MM.1S (cell line): ENCODE results near the gene C4orf17.

Experiments
- EZH2 ChIP-seq: fragments of 300-600 bp; sonication (generic); optimal IDR thresholded peaks from 2 replicates; pipeline ENCODE3; 2017; ENCODE audit warnings: low read depth, mild to moderate bottlenecking, antibody characterized with exemption, low read length, mixed read lengths
- TF ChIP-seq, protein P1 (sequence below): fragments of 300-600 bp; sonication (generic); IDR thresholded peaks from 2 replicates; pipeline ENCODE4 v1.5.1; 2016; ENCODE audit warnings: antibody characterized with exemption, low read length, mixed read lengths

DNA sequence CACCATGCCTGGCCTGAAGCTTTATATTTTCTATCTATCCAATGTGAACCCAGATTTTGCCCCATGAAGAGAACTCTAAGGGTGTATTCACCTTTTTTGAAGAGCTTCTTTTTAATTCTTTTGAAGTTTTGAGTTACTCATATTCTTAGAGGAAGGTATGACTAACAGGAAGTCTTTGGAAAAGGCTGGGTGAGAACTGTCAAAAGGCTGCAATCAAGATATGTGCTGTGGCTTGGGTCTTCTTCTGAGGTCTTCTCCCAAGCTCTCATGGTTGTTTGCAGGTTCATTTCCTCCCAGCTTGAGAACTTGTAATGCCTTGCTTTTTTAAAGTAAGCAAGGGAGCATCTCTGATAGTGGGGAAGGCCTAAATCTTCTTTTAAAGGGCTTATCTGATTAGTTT, 3.1 kb upstream of the C4orf17 start:
- TF ChIP-seq, protein P1, sequence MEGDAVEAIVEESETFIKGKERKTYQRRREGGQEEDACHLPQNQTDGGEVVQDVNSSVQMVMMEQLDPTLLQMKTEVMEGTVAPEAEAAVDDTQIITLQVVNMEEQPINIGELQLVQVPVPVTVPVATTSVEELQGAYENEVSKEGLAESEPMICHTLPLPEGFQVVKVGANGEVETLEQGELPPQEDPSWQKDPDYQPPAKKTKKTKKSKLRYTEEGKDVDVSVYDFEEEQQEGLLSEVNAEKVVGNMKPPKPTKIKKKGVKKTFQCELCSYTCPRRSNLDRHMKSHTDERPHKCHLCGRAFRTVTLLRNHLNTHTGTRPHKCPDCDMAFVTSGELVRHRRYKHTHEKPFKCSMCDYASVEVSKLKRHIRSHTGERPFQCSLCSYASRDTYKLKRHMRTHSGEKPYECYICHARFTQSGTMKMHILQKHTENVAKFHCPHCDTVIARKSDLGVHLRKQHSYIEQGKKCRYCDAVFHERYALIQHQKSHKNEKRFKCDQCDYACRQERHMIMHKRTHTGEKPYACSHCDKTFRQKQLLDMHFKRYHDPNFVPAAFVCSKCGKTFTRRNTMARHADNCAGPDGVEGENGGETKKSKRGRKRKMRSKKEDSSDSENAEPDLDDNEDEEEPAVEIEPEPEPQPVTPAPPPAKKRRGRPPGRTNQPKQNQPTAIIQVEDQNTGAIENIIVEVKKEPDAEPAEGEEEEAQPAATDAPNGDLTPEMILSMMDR = no peak
- no peak for TF ChIP-seq EZH2
